Measurements from ENCODE around the gene TSFM.
A peak's percentile ranks its signal among the peaks of the same experiment; 100 is the strongest.

Gene TSFM

DNA sequence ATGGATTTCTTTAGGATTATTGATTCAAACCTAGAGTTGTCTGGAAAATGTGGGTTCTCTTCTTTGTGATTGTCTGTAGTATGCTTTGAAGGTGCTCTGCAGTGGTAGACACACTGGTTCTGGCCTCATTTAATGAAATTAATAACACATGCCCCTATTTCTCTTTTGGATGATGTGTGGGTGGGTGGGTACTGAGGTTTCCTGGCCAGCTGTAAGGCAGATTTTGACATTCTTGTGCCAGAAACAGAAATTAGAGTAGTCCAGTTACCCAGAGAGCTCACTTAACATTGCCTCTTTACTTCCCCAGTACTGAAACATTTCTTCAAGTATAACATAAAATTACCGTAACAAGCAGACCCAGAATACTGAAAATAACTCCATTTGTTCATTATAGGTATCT lies 14.4 kb downstream of the TSFM start:
- no peak overlapping the region for H3K27ac Mint-ChIP-seq
- no peaks in the 10 kb centered on the region for H3K4me1 Mint-ChIP-seq
- no peak for DNase-seq (ENCODE audit: low spot score in 2 of 2)
- no peaks in the 10 kb centered on the region for H3K9me3 Mint-ChIP-seq
- H3K27me3 Mint-ChIP-seq: no peaks in the 10 kb centered on the region
- H3K4me3 Mint-ChIP-seq: no peak overlapping the region
- no peak for ATAC-seq (ENCODE audit: low read depth)
- H3K36me3 Mint-ChIP-seq: peaks cover 24% of the 10 kb centered on the region

GRCh38 chr12:57797933-57798332 lies 15.3 kb downstream of the TSFM start:
- peak overlapping the region; percentile 37 for H3K27ac Mint-ChIP-seq
- no peak for ATAC-seq (ENCODE audit: low read depth)
- peaks cover 20% of the 10 kb centered on the region for H3K36me3 Mint-ChIP-seq

GRCh38 chr12:57800965-57801364 lies 18.4 kb downstream of the TSFM start:
- Mint-ChIP-seq H3K4me3 (no peak overlapping the region), H3K4me1 (no peaks in the 10 kb centered on the region), H3K9me3 (no peaks in the 10 kb centered on the region), H3K36me3 (peaks cover 13% of the 10 kb centered on the region), H3K27ac (no peak overlapping the region), H3K27me3 (no peaks in the 10 kb centered on the region)
- ATAC-seq (ENCODE audit: low read depth) (no peak), DNase-seq (ENCODE audit: low spot score in 2 of 2) (no peak)

More at GRCh38 chr12:57797933-57798332, 15.3 kb downstream of the TSFM start:
- DNase-seq (ENCODE audit: low spot score in 2 of 2): no peak
- Mint-ChIP-seq H3K4me3 (no peak overlapping the region), H3K27me3 (no peaks in the 10 kb centered on the region), H3K9me3 (no peaks in the 10 kb centered on the region), H3K4me1 (no peaks in the 10 kb centered on the region)

GRCh38 chr12:57802607-57803006 lies 20.0 kb downstream of the TSFM start:
- ATAC-seq (ENCODE audit: low read depth): no peak
- Mint-ChIP-seq H3K9me3 (no peaks in the 10 kb centered on the region), H3K36me3 (peaks cover 9% of the 10 kb centered on the region), H3K4me1 (no peaks in the 10 kb centered on the region), H3K27ac (no peak overlapping the region), H3K27me3 (no peaks in the 10 kb centered on the region), H3K4me3 (no peak overlapping the region)
- no peak for DNase-seq (ENCODE audit: low spot score in 2 of 2)

DNA sequence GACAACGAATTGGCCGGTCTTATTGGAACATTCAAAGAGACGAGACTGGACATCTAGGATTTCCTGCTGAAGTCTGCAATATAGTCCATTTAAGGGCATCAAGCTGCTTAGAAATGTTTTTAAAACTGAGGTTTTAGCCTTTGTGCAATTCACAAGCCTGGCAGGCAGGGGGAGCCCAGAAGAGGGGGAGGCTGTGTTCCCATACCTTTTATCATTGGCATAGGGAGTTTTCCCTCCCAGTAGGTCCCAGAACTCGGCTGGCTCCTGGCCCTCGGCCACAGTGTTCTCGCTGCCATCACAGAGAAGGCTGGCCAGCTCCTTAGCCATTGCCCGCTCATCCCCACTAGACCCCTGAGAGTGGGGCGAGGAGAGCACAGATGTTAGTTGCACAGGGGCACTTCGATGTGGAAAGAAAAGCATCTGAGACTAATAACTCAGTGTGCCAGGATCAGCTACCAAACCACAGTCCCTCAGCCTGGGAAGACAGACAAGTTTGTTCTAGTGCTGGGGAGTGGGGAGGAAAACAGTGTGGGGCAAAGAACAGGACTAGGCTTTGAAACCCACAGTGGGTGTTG lies 20.8 kb downstream of the TSFM start:
- H3K27me3 Mint-ChIP-seq: no peaks in the 10 kb centered on the region
- H3K36me3 Mint-ChIP-seq: peaks cover 6% of the 10 kb centered on the region
- no peak for ATAC-seq (ENCODE audit: low read depth)
- peak; percentile 16 to 19 for DNase-seq (ENCODE audit: low spot score in 2 of 2)
- H3K27ac Mint-ChIP-seq: no peak overlapping the region
- no peaks in the 10 kb centered on the region for H3K4me1 Mint-ChIP-seq
- H3K9me3 Mint-ChIP-seq: no peaks in the 10 kb centered on the region
- no peak overlapping the region for H3K4me3 Mint-ChIP-seq

GRCh38 chr12:57806677-57807076 lies 24.1 kb downstream of the TSFM start:
- ATAC-seq (ENCODE audit: low read depth) (no peak), DNase-seq (ENCODE audit: low spot score in 2 of 2) (no peak)
- Mint-ChIP-seq H3K4me3 (no peak overlapping the region), H3K27me3 (no peaks in the 10 kb centered on the region), H3K9me3 (no peaks in the 10 kb centered on the region), H3K4me1 (no peaks in the 10 kb centered on the region), H3K36me3 (no peaks in the 10 kb centered on the region), H3K27ac (no peak overlapping the region)

DNA sequence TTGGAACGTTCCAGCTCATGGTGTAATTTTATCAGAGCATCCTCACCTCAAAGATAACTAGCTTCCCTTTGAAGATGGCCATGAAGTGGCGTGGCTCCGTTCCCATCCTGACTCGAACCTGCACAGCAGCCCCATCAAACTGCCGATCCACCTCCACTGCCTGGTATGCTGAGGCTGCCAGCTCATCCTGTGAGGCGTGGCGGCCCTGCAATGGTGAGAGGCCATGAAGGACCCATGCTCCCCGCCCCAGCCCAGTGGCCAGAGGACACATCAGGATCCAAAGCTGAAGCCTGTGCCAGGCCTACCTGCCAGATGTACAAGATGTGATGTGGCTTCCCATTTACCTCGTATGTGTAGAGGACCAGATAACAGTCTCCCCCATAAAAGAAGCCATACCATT lies 24.7 kb downstream of the TSFM start:
- DNase-seq (ENCODE audit: low spot score in 2 of 2) (no peak), ATAC-seq (ENCODE audit: low read depth) (no peak)
- H3K27ac Mint-ChIP-seq: no peak overlapping the region
- H3K4me3 Mint-ChIP-seq: no peak overlapping the region
- H3K4me1 Mint-ChIP-seq: no peaks in the 10 kb centered on the region
- no peaks in the 10 kb centered on the region for H3K36me3 Mint-ChIP-seq
- no peaks in the 10 kb centered on the region for H3K9me3 Mint-ChIP-seq
- H3K27me3 Mint-ChIP-seq: no peaks in the 10 kb centered on the region

DNA sequence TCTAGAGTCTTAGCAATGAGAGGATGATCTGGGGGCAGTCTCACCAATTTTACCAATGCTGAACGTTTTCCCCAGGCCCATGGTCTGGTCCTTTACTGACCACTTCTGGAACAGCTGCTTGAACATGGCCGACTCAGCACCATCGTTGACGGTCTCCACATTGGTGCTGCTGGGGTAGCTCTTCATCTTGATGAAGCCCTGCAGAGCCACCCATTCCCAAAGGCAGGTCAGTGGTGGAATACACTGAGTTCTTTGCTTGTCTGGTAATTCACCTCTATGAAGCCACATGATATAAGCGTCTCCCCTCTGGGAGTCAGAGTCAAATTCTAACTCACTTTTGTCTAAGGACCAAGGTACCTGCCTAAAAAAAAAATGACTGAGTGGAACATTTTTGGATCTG lies 25.8 kb downstream of the TSFM start:
- Mint-ChIP-seq H3K27ac (no peak overlapping the region), H3K36me3 (peaks cover 1% of the 10 kb centered on the region), H3K4me1 (no peaks in the 10 kb centered on the region), H3K9me3 (no peaks in the 10 kb centered on the region), H3K4me3 (no peak overlapping the region), H3K27me3 (no peaks in the 10 kb centered on the region)
- ATAC-seq (ENCODE audit: low read depth) (no peak), DNase-seq (ENCODE audit: low spot score in 2 of 2) (no peak)

GRCh38 chr12:57809425-57809824 lies 26.8 kb downstream of the TSFM start:
- Mint-ChIP-seq H3K4me1 (no peaks in the 10 kb centered on the region), H3K9me3 (no peaks in the 10 kb centered on the region), H3K27ac (no peak overlapping the region), H3K36me3 (peaks cover 1% of the 10 kb centered on the region), H3K4me3 (no peak overlapping the region), H3K27me3 (no peaks in the 10 kb centered on the region)
- no peak for DNase-seq (ENCODE audit: low spot score in 2 of 2)
- no peak for ATAC-seq (ENCODE audit: low read depth)

GRCh38 chr12:57810450-57810849 lies 27.9 kb downstream of the TSFM start:
- ATAC-seq (ENCODE audit: low read depth) (no peak), DNase-seq (ENCODE audit: low spot score in 2 of 2) (no peak)
- no peak overlapping the region for H3K27ac Mint-ChIP-seq
- H3K4me1 Mint-ChIP-seq: no peaks in the 10 kb centered on the region
- no peaks in the 10 kb centered on the region for H3K27me3 Mint-ChIP-seq
- peaks cover 1% of the 10 kb centered on the region for H3K36me3 Mint-ChIP-seq
- no peak overlapping the region for H3K4me3 Mint-ChIP-seq
- H3K9me3 Mint-ChIP-seq: no peaks in the 10 kb centered on the region

GRCh38 chr12:57811028-57811755 lies 28.6 kb downstream of the TSFM start:
- no peak for DNase-seq (ENCODE audit: low spot score in 2 of 2)
- Mint-ChIP-seq H3K36me3 (peaks cover 1% of the 10 kb centered on the region), H3K9me3 (no peaks in the 10 kb centered on the region), H3K4me3 (no peak overlapping the region), H3K27ac (no peak overlapping the region), H3K27me3 (no peaks in the 10 kb centered on the region), H3K4me1 (no peaks in the 10 kb centered on the region)
- no peak for ATAC-seq (ENCODE audit: low read depth)

DNA sequence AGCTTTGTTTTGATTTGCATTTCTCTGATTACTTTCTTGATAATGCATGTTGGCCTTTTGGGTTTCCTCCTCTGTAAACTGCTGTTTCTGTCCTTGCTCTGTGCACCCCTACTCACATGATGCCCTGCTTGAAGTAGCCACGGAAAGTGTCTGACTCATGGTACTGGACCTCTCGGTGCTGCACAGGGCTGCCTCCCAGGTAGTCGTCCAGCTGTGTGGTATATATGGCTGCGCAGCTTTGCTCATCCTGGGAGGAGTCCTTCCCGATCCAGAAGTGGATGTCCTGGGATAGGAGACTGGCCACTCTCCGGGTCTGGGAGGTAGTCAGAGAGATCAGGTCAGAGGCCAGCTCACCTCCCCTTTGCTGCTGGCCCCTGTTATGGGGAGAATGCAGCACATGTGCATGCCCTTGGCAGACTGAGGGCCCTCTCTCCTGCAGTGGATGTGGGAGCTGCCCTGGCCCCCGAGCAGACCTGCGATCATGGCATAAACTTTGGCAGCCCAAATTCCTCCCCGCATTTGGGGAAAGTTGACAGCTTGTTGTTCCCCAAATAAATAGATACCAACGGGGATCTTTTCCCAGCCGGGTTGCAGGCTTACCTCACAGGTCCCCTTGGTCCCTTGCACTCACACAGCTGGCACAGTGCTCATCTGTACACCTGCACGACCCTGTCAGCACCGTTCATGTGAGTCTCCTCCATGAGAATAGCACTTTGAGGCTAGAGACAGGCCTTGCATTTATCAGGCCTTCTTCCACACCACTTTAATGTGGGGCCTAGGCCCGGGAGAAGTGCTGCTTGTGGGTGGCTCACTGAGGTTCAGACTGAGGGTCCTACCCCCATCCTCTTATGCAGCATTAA lies 30.8 kb downstream of the TSFM start:
- no peak for DNase-seq (ENCODE audit: low spot score in 2 of 2)

DNA sequence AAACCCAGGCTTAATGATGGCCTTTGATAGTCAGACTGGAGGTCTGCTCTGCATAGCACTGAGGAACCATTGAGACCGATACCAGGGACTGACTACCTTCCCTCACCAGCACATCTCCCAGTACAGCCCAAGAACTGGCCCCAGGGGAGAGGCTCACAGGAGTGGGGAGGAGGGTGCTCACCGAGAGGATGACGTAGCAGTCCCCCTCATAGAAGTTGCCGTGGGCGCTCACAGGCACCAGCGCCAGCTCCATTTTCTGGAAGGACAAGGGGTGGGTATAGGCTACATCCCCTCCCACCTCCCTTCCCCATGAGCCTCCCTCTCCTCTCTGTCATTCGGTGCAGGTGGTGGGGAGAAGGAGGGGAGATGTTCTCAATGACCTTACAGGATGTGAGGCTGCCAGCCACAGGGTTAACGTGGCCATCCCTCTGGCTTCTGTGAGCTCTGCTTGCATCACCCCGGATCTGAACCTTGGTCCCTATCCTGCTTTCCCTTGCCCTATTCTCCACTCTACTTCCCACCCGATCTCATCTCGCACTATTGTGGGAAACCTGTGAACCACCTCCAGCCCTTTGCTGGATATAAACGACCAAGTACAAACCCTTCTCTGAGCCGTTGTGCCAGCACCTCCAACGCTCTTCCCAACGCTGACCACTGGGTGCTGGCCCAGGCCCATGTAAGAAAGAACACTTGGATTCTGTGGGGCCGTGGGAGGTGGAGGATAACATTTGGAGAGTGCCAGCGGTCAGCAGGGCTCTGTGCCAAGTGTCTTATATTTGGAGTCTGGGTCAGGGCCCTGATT lies 31.6 kb downstream of the TSFM start:
- no peak overlapping the region for H3K27ac Mint-ChIP-seq
- no peaks in the 10 kb centered on the region for H3K9me3 Mint-ChIP-seq
- no peak overlapping the region for H3K4me3 Mint-ChIP-seq
- H3K36me3 Mint-ChIP-seq: peaks cover 1% of the 10 kb centered on the region
- ATAC-seq (ENCODE audit: low read depth) (no peak), DNase-seq (ENCODE audit: low spot score in 2 of 2) (no peak)
- H3K27me3 Mint-ChIP-seq: no peaks in the 10 kb centered on the region
- H3K4me1 Mint-ChIP-seq: peaks cover 3% of the 10 kb centered on the region

More for the DNA sequence above, 30.8 kb downstream of the TSFM start:
- Mint-ChIP-seq H3K36me3 (peaks cover 1% of the 10 kb centered on the region), H3K4me3 (no peak overlapping the region), H3K9me3 (no peaks in the 10 kb centered on the region), H3K27ac (no peak overlapping the region), H3K27me3 (no peaks in the 10 kb centered on the region), H3K4me1 (no peaks in the 10 kb centered on the region)
- ATAC-seq (ENCODE audit: low read depth): no peak

Data from memory B cell (primary cell).